H9 (cell line): ENCODE data around the gene CDO1. TPM values are rescaled to one million over a fixed set of nuclear protein-coding genes. Genes with fewer than 3 reads are reported as not detected.

Source experiments
- DNase-seq: peaks from one replicate; pipeline ENCODE4 v3.0.0-alpha.2; 2017
- H2AFZ ChIP-seq: one replicate; pipeline ENCODE4 v1.6.1; 2013; ENCODE audit warnings: mild to moderate bottlenecking, low read length, control low read depth, moderate library complexity
- H2AK5ac ChIP-seq: 2 replicates; pipeline ENCODE4 v1.6.1; 2013; ENCODE audit warnings: low read length, control low read depth, mixed read lengths; ENCODE audit not compliant: insufficient read length
- H2BK120ac ChIP-seq: one replicate; pipeline ENCODE4 v1.6.1; 2013; ENCODE audit warnings: low read depth, mild to moderate bottlenecking, low read length, control low read depth, inconsistent platforms; ENCODE audit not compliant: poor library complexity, severe bottlenecking
- H2BK12ac ChIP-seq: 2 replicates; pipeline ENCODE4 v1.6.1; 2013; ENCODE audit warnings: low read length, control low read depth, mixed read lengths, low read depth; ENCODE audit not compliant: insufficient read length
- H2BK15ac ChIP-seq: 2 replicates; pipeline ENCODE4 v1.6.1; 2013; ENCODE audit warnings: low read depth, low read length, control low read depth
- H2BK20ac ChIP-seq: one replicate; pipeline ENCODE4 v1.6.1; 2013; ENCODE audit warnings: low read depth, mild to moderate bottlenecking, low read length, control low read depth, inconsistent platforms; ENCODE audit not compliant: poor library complexity, severe bottlenecking
- H2BK5ac ChIP-seq: 2 replicates; pipeline ENCODE4 v1.6.1; 2013; ENCODE audit warnings: low read length, control low read depth, mixed read lengths; ENCODE audit not compliant: insufficient read length
- H3K14ac ChIP-seq: 2 replicates; pipeline ENCODE4 v1.6.1; 2013; ENCODE audit warnings: low read length, control low read depth; ENCODE audit not compliant: insufficient read depth
- H3K18ac ChIP-seq: 2 replicates; pipeline ENCODE4 v1.6.1; 2013; ENCODE audit warnings: low read depth, mild to moderate bottlenecking, mixed read lengths, low read length, control low read depth; ENCODE audit not compliant: insufficient read length
- H3K23ac ChIP-seq: 2 replicates; pipeline ENCODE4 v1.6.1; 2013; ENCODE audit warnings: low read length, control low read depth, mixed read lengths, low read depth; ENCODE audit not compliant: insufficient read length
- H3K23me2 ChIP-seq: 2 replicates; pipeline ENCODE4 v1.6.1; 2013; ENCODE audit warnings: low read depth, mild to moderate bottlenecking, mixed read lengths, low read length, control low read depth; ENCODE audit not compliant: insufficient read length, poor library complexity, severe bottlenecking
- H3K27ac ChIP-seq: 2 replicates; pipeline ENCODE4 v1.5.1; 2013; ENCODE audit warnings: low read length, control low read depth, mixed read lengths, low read depth; ENCODE audit not compliant: insufficient read length
- H3K27me3 ChIP-seq: 2 replicates; pipeline ENCODE4 v1.6.1; 2013; ENCODE audit warnings: low read length, control low read depth, inconsistent platforms; ENCODE audit not compliant: insufficient read depth
- H3K4ac ChIP-seq: 2 replicates; pipeline ENCODE4 v1.6.1; 2013; ENCODE audit warnings: low read depth, mild to moderate bottlenecking, control low read depth, inconsistent platforms, low read length, moderate library complexity
- H3K4me1 ChIP-seq: 2 replicates; pipeline ENCODE4 v1.6.1; 2013; ENCODE audit warnings: low read length, control low read depth, inconsistent platforms; ENCODE audit not compliant: insufficient read depth
- H3K4me2 ChIP-seq: 2 replicates; pipeline ENCODE4 v1.6.1; 2013; ENCODE audit warnings: low read length, control low read depth, mixed read lengths; ENCODE audit not compliant: insufficient read length, insufficient read depth
- H3K56ac ChIP-seq: 2 replicates; pipeline ENCODE4 v1.6.1; 2013; ENCODE audit warnings: low read depth, mild to moderate bottlenecking, mixed read lengths, low read length, control low read depth; ENCODE audit not compliant: insufficient read length
- H3K79me1 ChIP-seq: 2 replicates; pipeline ENCODE4 v1.6.1; 2013; ENCODE audit warnings: low read depth, mild to moderate bottlenecking, moderate library complexity, low read length, control low read depth, inconsistent platforms; ENCODE audit not compliant: insufficient read depth, poor library complexity, severe bottlenecking
- H3K79me2 ChIP-seq: 2 replicates; pipeline ENCODE4 v1.6.1; 2013; ENCODE audit warnings: low read length, control low read depth, inconsistent platforms; ENCODE audit not compliant: insufficient read depth
- H3K9ac ChIP-seq: 2 replicates; pipeline ENCODE4 v1.6.1; 2013; ENCODE audit warnings: low read length, control low read depth, mixed read lengths; ENCODE audit not compliant: insufficient read length; ENCODE audit errors: extremely low read depth
- H3K9me3 ChIP-seq: one replicate; pipeline ENCODE4 v1.6.1; 2013; ENCODE audit warnings: low read depth, low read length, inconsistent platforms; ENCODE audit not compliant: control insufficient read depth
- H3T11ph ChIP-seq: one replicate; pipeline ENCODE4 v1.6.1; 2013; ENCODE audit warnings: mild to moderate bottlenecking, low read length, control low read depth, inconsistent platforms
- H4K20me1 ChIP-seq: one replicate; pipeline ENCODE4 v1.6.1; 2013; ENCODE audit not compliant: control insufficient read depth, insufficient read length, insufficient read depth
- H4K5ac ChIP-seq: 2 replicates; pipeline ENCODE4 v1.6.1; 2013; ENCODE audit warnings: low read depth, mild to moderate bottlenecking, mixed read lengths, low read length, control low read depth; ENCODE audit not compliant: insufficient read length
- H4K8ac ChIP-seq: replicated peaks from 2 replicates; pipeline ENCODE4 v1.6.1; 2013; ENCODE audit warnings: low read length, control low read depth, mixed read lengths, low read depth; ENCODE audit not compliant: insufficient read length
- H4K91ac ChIP-seq: 2 replicates; pipeline ENCODE4 v1.6.1; 2013; ENCODE audit warnings: low read depth, mild to moderate bottlenecking, moderate library complexity, mixed read lengths, low read length, control low read depth; ENCODE audit not compliant: insufficient read length
- H3K27ac Mint-ChIP-seq, 3 experiments: 2 replicates in 2 of 3; 3 replicates in 1 of 3; pipeline ENCODE4 v1.8.0; 2020 to 2021; ENCODE audit warnings: mixed read lengths in 3 of 3, mild to moderate bottlenecking in 1 of 3, moderate library complexity in 1 of 3
- H3K27me3 Mint-ChIP-seq: 2 replicates; pipeline ENCODE4 v1.8.0; 2021; ENCODE audit warnings: low read depth, mild to moderate bottlenecking, moderate library complexity, mixed read lengths
- H3K36me3 Mint-ChIP-seq, 3 experiments: 2 replicates in 2 of 3; 3 replicates in 1 of 3; pipeline ENCODE4 v1.8.0; 2020 to 2021; ENCODE audit warnings: low read depth in 3 of 3, mixed read lengths in 3 of 3; ENCODE audit not compliant: insufficient read depth in 1 of 3
- H3K4me1 Mint-ChIP-seq, 2 experiments: 2 replicates each; pipeline ENCODE4 v1.8.0; 2020; ENCODE audit warnings: mixed read lengths in 2 of 2
- H3K4me3 Mint-ChIP-seq, 2 experiments: 2 replicates in 1 of 2; 3 replicates in 1 of 2; pipeline ENCODE4 v1.8.0; 2020 to 2021; ENCODE audit warnings: mild to moderate bottlenecking in 2 of 2, mixed read lengths in 2 of 2, moderate library complexity in 1 of 2
- H3K9me3 Mint-ChIP-seq, 2 experiments: 2 replicates in 1 of 2; 3 replicates in 1 of 2; pipeline ENCODE4 v1.8.0; 2020; ENCODE audit warnings: mild to moderate bottlenecking in 2 of 2, mixed read lengths in 2 of 2, moderate library complexity in 1 of 2
- CTCF ChIP-seq: fragments of 200-600 bp; sonication (generic); conservative IDR thresholded peaks from 3 replicates; pipeline ENCODE4 v1.8.0; 2021; ENCODE audit warnings: antibody characterized with exemption, mild to moderate bottlenecking
- WGBS: extraction: QIAGEN DNeasy Blood & Tissue Kit; methylation state at CpG from one replicate; pipeline ENCODE4 v1.1.7; 2013; ENCODE audit warnings: missing lambda C conversion rate, low lambda C conversion rate, mixed read lengths; ENCODE audit not compliant: insufficient read length; ENCODE audit errors: extremely low coverage; 5-methylcytosine and 5-hydroxymethylcytosine counted together
- total RNA-seq: library from RNA; stranded (reverse); gene quantifications from 2 replicates; pipeline ENCODE4 v1.2.1, GENCODE V29; 2021

The CDO1 gene
- total RNA-seq, 1 experiment from 2014 or later: 11.2 TPM

DNA sequence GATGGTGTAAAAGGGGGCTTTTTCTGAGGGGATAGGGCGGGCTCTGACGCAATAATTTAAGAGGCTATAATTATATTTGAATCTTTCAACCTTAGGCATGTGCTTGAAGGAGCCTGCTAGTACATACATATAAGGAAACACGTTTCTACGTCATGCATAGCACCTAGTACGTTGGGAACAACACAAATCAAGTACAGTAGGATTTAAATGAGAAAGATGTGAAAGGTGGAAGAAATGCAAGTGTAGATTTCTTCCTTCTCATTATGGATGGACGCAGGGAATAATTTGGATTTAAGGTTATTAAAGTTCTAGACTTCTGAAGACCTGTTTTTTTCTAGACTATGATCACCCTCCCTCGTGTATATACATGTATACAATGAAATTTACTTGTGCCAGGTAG lies 927 bp upstream of the CDO1 start:
- H3K27ac ChIP-seq: no peak overlapping the region
- no peak overlapping the region for H2AFZ ChIP-seq
- no peaks in the 10 kb centered on the region for H3K79me1 ChIP-seq
- no peak overlapping the region for H2BK5ac ChIP-seq
- H2BK15ac ChIP-seq: no peak overlapping the region
- H3K4ac ChIP-seq: no peak overlapping the region
- H3K14ac ChIP-seq: no peak overlapping the region
- peaks cover 7% of the 10 kb centered on the region for H3K23me2 ChIP-seq
- no peaks in the 10 kb centered on the region for H4K20me1 ChIP-seq
- Mint-ChIP-seq H3K36me3 (peaks cover 0 to 2% (median 0%) of the 10 kb centered on the region in 3 experiments; a peak in 3 of 7 replicates), H3K27me3 (peaks cover 31% of the 10 kb centered on the region), H3K4me1 (peaks cover 18 to 22% of the 10 kb centered on the region in 2 experiments), H3K4me3 (peak overlapping the region; percentile 5 to 23; a peak in 2 of 5 replicates), H3K9me3 (no peaks in the 10 kb centered on the region), H3K27ac (no peak overlapping the region)
- H3K4me2 ChIP-seq: no peak overlapping the region
- H3K27me3 ChIP-seq: peaks cover 9% of the 10 kb centered on the region; the same call in 1 of the 2 replicates
- no peaks in the 10 kb centered on the region for H3K9me3 ChIP-seq
- no peaks in the 10 kb centered on the region for H3K79me2 ChIP-seq
- H4K5ac ChIP-seq: no peak overlapping the region
- H2BK20ac ChIP-seq: no peak overlapping the region
- H2BK120ac ChIP-seq: no peak overlapping the region
- no CpG with 5 or more reads among the region's 7 CpGs for WGBS
- H3K23ac ChIP-seq: no peak overlapping the region
- no peak for DNase-seq
- no peak overlapping the region for H4K91ac ChIP-seq
- no peaks in the 10 kb centered on the region for H3K4me1 ChIP-seq
- TF ChIP-seq CTCF: no peak
- H3K56ac ChIP-seq: no peak overlapping the region
- H4K8ac ChIP-seq: no peak overlapping the region
- H3K18ac ChIP-seq: no peak overlapping the region
- no peak overlapping the region for H2BK12ac ChIP-seq
- H3K9ac ChIP-seq: no peak overlapping the region
- no peak overlapping the region for H3T11ph ChIP-seq
- no peak overlapping the region for H2AK5ac ChIP-seq
